BE2C (cell line): ENCODE results near the gene IFNAR1.

Experiments
- DNase-seq: peaks from one replicate; pipeline ENCODE4 v3.0.0-alpha.2; 2020
- H3K27me3 ChIP-seq: fragments of 250-450 bp; sonication (Bioruptor Pico); 2 replicates; pipeline ENCODE4 v1.5.1; 2020; ENCODE audit warnings: mild to moderate bottlenecking
- H3K36me3 ChIP-seq: fragments of 250-450 bp; sonication (Bioruptor Pico); 2 replicates; pipeline ENCODE4 v1.5.1; 2020; ENCODE audit warnings: mild to moderate bottlenecking
- H3K4me1 ChIP-seq: fragments of 250-450 bp; sonication (Bioruptor Pico); 2 replicates; pipeline ENCODE4 v1.5.1; 2020
- H3K4me3 ChIP-seq: 2 replicates; pipeline ENCODE4 v1.5.1; 2011; ENCODE audit warnings: low read depth, low read length
- H3K9me3 ChIP-seq: fragments of 250-450 bp; sonication (Bioruptor Pico); 2 replicates; pipeline ENCODE4 v1.5.1; 2020
- TF ChIP-seq, protein P1 (sequence below): IDR thresholded peaks from 2 replicates; pipeline ENCODE4 v1.5.1; 2012; ENCODE audit warnings: mild to moderate bottlenecking, low read depth, low read length

The IFNAR1 gene

GRCh38 chr21:33301632-33302002 lies 23.2 kb upstream of the IFNAR1 start:
- no peaks in the 10 kb centered on the region for H3K9me3 ChIP-seq
- TF ChIP-seq, protein P1, sequence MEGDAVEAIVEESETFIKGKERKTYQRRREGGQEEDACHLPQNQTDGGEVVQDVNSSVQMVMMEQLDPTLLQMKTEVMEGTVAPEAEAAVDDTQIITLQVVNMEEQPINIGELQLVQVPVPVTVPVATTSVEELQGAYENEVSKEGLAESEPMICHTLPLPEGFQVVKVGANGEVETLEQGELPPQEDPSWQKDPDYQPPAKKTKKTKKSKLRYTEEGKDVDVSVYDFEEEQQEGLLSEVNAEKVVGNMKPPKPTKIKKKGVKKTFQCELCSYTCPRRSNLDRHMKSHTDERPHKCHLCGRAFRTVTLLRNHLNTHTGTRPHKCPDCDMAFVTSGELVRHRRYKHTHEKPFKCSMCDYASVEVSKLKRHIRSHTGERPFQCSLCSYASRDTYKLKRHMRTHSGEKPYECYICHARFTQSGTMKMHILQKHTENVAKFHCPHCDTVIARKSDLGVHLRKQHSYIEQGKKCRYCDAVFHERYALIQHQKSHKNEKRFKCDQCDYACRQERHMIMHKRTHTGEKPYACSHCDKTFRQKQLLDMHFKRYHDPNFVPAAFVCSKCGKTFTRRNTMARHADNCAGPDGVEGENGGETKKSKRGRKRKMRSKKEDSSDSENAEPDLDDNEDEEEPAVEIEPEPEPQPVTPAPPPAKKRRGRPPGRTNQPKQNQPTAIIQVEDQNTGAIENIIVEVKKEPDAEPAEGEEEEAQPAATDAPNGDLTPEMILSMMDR, result no peak
- no peak overlapping the region for H3K4me3 ChIP-seq
- H3K4me1 ChIP-seq, result peaks cover 16% of the 10 kb centered on the region
- H3K36me3 ChIP-seq, result no peaks in the 10 kb centered on the region
- no peak for DNase-seq
- no peaks in the 10 kb centered on the region for H3K27me3 ChIP-seq

- Histone ChIP-seq H3K4me1 (peaks cover 16% of the 10 kb centered on the region), H3K27me3 (no peaks in the 10 kb centered on the region), H3K9me3 (no peaks in the 10 kb centered on the region), H3K4me3 (no peak overlapping the region), H3K36me3 (no peaks in the 10 kb centered on the region)
- DNase-seq, result no peak
- TF ChIP-seq, protein P1, result no peak
Observed at GRCh38 chr21:33302055-33302454, 22.7 kb upstream of the IFNAR1 start.

GRCh38 chr21:33302796-33303195 lies 22.0 kb upstream of the IFNAR1 start:
- H3K4me3 ChIP-seq, result no peak overlapping the region
- no peaks in the 10 kb centered on the region for H3K27me3 ChIP-seq
- no peak for DNase-seq
- H3K9me3 ChIP-seq, result no peaks in the 10 kb centered on the region
- H3K4me1 ChIP-seq, result peaks cover 16% of the 10 kb centered on the region
- TF ChIP-seq, protein P1, result no peak
- H3K36me3 ChIP-seq, result no peaks in the 10 kb centered on the region

GRCh38 chr21:33305344-33305671 lies 19.5 kb upstream of the IFNAR1 start:
- H3K36me3 ChIP-seq, result no peaks in the 10 kb centered on the region
- H3K4me3 ChIP-seq, result no peak overlapping the region
- TF ChIP-seq, protein P1, result no peak
- DNase-seq, result no peak
- peaks cover 27% of the 10 kb centered on the region for H3K4me1 ChIP-seq
- H3K9me3 ChIP-seq, result no peaks in the 10 kb centered on the region
- H3K27me3 ChIP-seq, result no peaks in the 10 kb centered on the region

DNA sequence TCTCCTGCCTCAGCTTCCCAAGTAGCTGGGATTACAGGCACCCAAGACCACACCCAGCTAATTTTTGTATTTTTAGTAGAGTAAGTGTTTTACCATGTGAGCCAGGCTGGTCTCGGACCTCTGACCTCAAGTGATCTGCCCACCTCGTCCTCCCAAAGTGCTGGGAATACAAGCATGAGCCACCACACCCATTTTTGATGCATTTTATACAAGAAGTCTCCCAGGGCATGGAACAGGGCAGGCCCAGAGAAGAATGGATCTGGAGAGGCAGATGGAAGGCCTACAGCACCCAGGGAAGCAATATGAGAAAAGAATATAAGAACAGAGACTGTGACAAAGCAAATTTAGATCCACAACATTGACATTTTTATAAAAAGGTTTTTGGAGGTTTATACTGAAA lies 18.8 kb upstream of the IFNAR1 start:
- Histone ChIP-seq H3K27me3 (no peaks in the 10 kb centered on the region), H3K9me3 (no peaks in the 10 kb centered on the region), H3K36me3 (no peaks in the 10 kb centered on the region), H3K4me3 (no peak overlapping the region), H3K4me1 (peaks cover 23% of the 10 kb centered on the region)
- TF ChIP-seq, protein P1, result no peak
- DNase-seq, result no peak

- H3K4me3 ChIP-seq, result no peak overlapping the region
- DNase-seq, result peak; percentile 81
- TF ChIP-seq, protein P1, result peak; percentile 37; the same call in 1 of the 2 replicates
- no peaks in the 10 kb centered on the region for H3K36me3 ChIP-seq
- no peaks in the 10 kb centered on the region for H3K9me3 ChIP-seq
- no peaks in the 10 kb centered on the region for H3K27me3 ChIP-seq
- peaks cover 13% of the 10 kb centered on the region for H3K4me1 ChIP-seq
Observed at GRCh38 chr21:33308586-33309490, 15.9 kb upstream of the IFNAR1 start.
